ENCODE measurements around the gene TM7SF2.
A peak's percentile ranks its signal among the peaks of the same experiment; 100 is the strongest.
"Not testable (repeated sequence)": the region's sequence is repeated elsewhere in the genome, so short reads cannot be mapped to it uniquely, and the experiment has no call there.

The TM7SF2 gene

GRCh38 chr11:65141896-65142494, 30.3 kb downstream of the TM7SF2 start:
- no peak for DNase-seq (ENCODE audit: low spot score)
- H3K27ac ChIP-seq, result no peak overlapping the region
- ChIA-PET CTCF (no interaction called here), POLR2A (ENCODE audit: low non-redundant PET) (no interaction called here)
- TF ChIP-seq, protein P1, sequence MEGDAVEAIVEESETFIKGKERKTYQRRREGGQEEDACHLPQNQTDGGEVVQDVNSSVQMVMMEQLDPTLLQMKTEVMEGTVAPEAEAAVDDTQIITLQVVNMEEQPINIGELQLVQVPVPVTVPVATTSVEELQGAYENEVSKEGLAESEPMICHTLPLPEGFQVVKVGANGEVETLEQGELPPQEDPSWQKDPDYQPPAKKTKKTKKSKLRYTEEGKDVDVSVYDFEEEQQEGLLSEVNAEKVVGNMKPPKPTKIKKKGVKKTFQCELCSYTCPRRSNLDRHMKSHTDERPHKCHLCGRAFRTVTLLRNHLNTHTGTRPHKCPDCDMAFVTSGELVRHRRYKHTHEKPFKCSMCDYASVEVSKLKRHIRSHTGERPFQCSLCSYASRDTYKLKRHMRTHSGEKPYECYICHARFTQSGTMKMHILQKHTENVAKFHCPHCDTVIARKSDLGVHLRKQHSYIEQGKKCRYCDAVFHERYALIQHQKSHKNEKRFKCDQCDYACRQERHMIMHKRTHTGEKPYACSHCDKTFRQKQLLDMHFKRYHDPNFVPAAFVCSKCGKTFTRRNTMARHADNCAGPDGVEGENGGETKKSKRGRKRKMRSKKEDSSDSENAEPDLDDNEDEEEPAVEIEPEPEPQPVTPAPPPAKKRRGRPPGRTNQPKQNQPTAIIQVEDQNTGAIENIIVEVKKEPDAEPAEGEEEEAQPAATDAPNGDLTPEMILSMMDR (conservative IDR thresholded peaks at IDR 0.05; ENCODE audit: low read depth), result no peak

- ChIA-PET CTCF (no interaction called here), POLR2A (ENCODE audit: low non-redundant PET) (interaction anchor here (0.6 to 0.8 kb wide), 2 partner anchors 13 to 22 kb away, joined by 3 to 4 read pairs; partner anchors contain the start of gene SYVN1)
- no peak overlapping the region for H3K27ac ChIP-seq
- TF ChIP-seq, protein P1 (conservative IDR thresholded peaks at IDR 0.05; ENCODE audit: low read depth), result no peak
- no peak for DNase-seq (ENCODE audit: low spot score)
Observed at GRCh38 chr11:65147352-65148075, 35.8 kb downstream of the TM7SF2 start.

DNA sequence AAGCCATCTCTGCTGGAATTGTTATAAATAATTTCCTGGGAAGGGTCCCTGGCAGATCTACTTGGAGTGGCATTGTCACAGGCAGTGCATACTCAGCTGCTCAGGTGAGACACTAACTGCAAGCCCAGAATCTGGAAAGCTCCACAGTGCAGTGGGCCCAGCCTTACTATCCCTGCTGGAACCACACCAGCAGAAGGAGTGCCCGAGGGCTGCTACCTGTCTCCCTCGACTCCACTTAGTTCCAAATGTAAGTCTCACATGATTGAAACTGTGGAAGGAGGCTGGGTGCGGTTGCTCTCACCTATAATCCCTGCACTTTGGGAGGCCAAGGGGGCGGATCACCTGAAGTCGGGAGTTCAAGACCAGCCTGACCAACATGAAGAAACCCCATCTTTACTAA, 37.0 kb downstream of the TM7SF2 start:
- POLR2A ChIA-PET (ENCODE audit: low non-redundant PET), result no interaction called here
- CTCF ChIA-PET, result no interaction called here
- TF ChIP-seq, protein P1 (conservative IDR thresholded peaks at IDR 0.05; ENCODE audit: low read depth), result no peak

GRCh38 chr11:65150131-65150508, 38.4 kb downstream of the TM7SF2 start:
- CTCF ChIA-PET; DNase-seq (ENCODE audit: low spot score); POLR2A ChIA-PET (ENCODE audit: low non-redundant PET): not testable (repeated sequence)
- H3K27ac ChIP-seq, result peak overlapping the region; percentile 87

More for the DNA sequence above, 37.0 kb downstream of the TM7SF2 start:
- H3K27ac ChIP-seq, result no peak overlapping the region
- no peak for DNase-seq (ENCODE audit: low spot score)

DNA sequence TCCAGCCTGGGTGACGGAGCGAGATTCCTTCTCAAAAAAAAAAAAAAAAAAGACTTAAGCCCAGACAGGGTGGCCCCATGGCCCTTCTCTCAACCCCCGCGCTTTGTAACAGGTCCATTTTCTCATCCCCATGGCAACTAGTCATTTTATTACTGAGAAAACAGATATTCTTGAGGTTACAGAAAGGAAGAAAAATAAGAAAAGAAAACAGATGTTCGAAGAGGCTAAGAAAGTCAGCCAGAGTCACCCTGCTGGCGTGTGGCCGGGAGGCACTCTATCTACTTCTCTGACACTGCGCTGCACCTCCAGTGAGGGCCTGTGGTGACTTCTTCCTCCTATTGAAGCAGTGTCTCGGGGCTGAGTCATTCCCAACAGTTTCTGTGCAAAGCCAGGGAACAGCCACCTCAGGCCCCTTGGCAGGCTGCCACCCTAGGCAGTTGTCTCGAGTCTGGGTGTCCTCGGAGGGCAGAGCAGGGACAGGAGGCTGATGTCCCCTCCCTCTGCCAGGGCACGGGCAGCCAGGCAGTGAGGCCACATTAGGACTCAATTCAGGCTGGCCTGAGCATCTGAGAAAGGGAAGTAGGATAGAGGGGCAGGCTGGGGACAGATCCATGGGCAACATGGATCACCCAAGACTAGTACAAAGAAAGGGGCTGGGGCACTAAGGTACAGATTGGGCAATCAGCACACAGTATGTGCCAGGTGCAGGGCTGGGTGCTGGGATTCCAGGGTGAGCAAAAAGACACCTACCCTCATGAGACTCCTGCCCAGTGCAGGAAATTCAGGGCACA, 39.0 kb downstream of the TM7SF2 start:
- H3K27ac ChIP-seq, result peak overlapping the region; percentile 87
- DNase-seq (ENCODE audit: low spot score), result peak; percentile 72
- ChIA-PET CTCF (interaction anchor here (0.6 kb wide), 1 partner anchor 1111 kb away, joined by 3 read pairs; no protein-coding TSS in a partner anchor), POLR2A (ENCODE audit: low non-redundant PET) (no interaction called here)
- TF ChIP-seq, protein P1 (conservative IDR thresholded peaks at IDR 0.05; ENCODE audit: low read depth), result no peak

DNA sequence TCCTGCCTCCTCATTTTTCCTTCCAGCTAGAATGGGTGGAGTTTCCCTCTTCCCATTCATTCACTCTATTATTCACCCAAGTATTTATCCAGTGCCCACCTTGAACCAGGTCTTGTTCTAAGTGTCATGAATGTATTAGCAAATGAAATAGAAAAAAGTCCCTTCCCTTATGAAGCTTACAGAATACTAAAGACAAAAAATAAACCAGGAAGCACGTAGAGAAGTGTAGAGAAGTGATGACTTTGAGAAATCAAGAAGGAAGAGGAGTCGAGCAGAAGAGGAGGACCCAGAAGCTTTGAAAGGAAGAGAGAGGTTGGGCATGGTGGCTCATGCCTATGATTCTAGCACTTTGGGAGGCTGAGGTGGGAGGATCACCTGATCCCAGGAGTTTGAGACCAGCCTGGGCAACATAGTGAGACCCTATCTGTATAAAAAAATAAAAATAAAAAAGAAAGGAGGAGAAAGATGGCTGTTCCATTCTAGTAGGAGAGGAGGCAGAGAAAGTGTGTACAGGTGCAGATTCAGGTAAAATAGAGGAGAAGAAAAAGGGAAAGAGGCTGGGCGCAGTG, 39.7 kb downstream of the TM7SF2 start:
- no peak for DNase-seq (ENCODE audit: low spot score)
- TF ChIP-seq, protein P1 (conservative IDR thresholded peaks at IDR 0.05; ENCODE audit: low read depth), result no peak
- ChIA-PET CTCF (interaction anchor here (0.6 kb wide), 1 partner anchor 1111 kb away, joined by 3 read pairs; no protein-coding TSS in a partner anchor), POLR2A (ENCODE audit: low non-redundant PET) (no interaction called here)
- peak overlapping the region; percentile 87 for H3K27ac ChIP-seq
